Subcutaneous adipose tissue (tissue), 4 donors: Measurements from ENCODE around the gene PTGER3. TPM values are rescaled to one million over a fixed set of nuclear protein-coding genes. Genes with fewer than 3 reads are reported as not detected.

Source experiments
- total RNA-seq, 4 donors: library from RNA; depleted of rRNA; stranded (reverse); fragments of >200 nt; gene quantifications; one replicate each; pipeline ENCODE4 v1.1.0, GENCODE V29; 2016
- TF ChIP-seq, protein P1 (sequence below): fragments of 450-650 bp; IDR thresholded peaks from one replicate; pipeline ENCODE4 v1.5.1; 2016; ENCODE audit warnings: low read depth, mild to moderate bottlenecking, control low read depth, antibody characterized with exemption, moderate library complexity

The PTGER3 gene
- total RNA-seq, 4 donors from 2014 or later = 113 to 256 (median 168) TPM

DNA sequence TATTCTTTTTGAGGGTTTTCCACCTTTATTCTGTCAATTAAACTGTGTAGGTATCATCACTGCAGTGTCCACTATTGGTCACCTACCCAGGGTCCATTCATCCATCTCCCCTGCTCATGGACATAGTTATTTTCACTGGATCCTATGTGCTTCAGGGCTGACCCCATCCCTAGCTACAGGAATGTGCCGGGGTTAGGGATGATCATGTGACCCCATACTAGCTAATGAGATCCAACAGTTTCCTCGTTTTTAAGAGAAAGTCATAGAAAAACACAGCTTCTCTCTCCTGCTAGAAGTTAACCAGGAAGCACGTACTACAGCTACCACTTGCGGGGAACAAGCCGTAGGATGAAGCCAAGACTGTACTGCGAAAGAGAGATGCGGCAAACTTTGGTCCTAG is 19.6 kb downstream of the PTGER3 start:
- TF ChIP-seq, protein P1, sequence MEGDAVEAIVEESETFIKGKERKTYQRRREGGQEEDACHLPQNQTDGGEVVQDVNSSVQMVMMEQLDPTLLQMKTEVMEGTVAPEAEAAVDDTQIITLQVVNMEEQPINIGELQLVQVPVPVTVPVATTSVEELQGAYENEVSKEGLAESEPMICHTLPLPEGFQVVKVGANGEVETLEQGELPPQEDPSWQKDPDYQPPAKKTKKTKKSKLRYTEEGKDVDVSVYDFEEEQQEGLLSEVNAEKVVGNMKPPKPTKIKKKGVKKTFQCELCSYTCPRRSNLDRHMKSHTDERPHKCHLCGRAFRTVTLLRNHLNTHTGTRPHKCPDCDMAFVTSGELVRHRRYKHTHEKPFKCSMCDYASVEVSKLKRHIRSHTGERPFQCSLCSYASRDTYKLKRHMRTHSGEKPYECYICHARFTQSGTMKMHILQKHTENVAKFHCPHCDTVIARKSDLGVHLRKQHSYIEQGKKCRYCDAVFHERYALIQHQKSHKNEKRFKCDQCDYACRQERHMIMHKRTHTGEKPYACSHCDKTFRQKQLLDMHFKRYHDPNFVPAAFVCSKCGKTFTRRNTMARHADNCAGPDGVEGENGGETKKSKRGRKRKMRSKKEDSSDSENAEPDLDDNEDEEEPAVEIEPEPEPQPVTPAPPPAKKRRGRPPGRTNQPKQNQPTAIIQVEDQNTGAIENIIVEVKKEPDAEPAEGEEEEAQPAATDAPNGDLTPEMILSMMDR = no peak

- TF ChIP-seq, protein P1 = no peak
Measured at GRCh38 chr1:71026093-71026492, 21.5 kb downstream of the PTGER3 start.

DNA sequence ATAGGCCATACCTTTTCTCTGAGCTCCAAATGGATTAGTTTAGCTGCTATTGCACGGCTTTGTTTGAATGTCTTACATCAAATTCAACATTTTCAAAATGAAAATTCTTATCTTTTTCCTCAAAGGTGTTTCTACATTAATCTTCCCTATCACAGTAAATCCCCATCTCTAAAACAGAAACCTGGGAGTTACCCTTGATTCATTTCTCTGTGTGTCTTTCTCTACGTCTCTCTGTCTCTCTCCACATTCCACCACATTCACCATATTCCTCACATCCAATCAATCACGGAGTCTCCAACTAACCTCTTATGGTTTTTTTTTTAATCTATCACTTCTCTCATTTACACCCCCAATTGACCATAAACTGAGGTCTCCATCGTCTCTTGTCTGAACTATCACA is 24.1 kb downstream of the PTGER3 start:
- TF ChIP-seq, protein P1 = no peak

- TF ChIP-seq, protein P1 = no peak
Measured at GRCh38 chr1:71019233-71019969, 28.2 kb downstream of the PTGER3 start.

- TF ChIP-seq, protein P1 = no peak
Measured at GRCh38 chr1:71018791-71019190, 28.8 kb downstream of the PTGER3 start.

- TF ChIP-seq, protein P1 = no peak
Measured at GRCh38 chr1:71015745-71016144, 31.9 kb downstream of the PTGER3 start.

DNA sequence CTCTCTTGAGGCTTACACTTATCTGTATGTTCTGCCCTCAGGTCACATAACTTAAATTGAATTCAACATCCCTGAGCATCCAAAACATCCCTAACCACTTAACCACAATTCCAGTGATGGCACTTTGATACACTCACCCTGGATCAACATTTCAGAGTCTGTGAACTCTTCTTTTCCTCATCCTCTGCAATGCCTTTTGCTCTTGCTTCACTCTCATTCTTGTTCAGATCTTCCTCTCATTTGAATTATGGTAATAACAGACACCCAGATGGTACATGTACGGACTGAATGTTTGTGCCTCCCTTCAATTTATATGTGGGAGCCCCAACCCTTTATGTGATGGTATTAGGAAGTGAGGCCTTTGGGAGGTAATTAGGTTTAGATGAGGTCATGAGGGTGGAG is 33.4 kb downstream of the PTGER3 start:
- TF ChIP-seq, protein P1 = no peak
